ENCODE data around the gene SMIM20. TPM values are rescaled to one million over a fixed set of nuclear protein-coding genes. Genes with fewer than 3 reads are reported as not detected.

The SMIM20 gene
- total and polyA plus RNA-seq, 12 donors, result 22.9 to 80.5 (median 40.6) TPM

- Histone ChIP-seq H3K4me3 (no peak overlapping the region), H3K4me1 (replicated peaks in 1 of 2) (peaks cover 0 to 5% of the 10 kb centered on the region in 2 donors), H3K9me3 (replicated peaks in 1 of 3) (no peaks in the 10 kb centered on the region), H3K27ac (no peak overlapping the region), H3K36me3 (replicated peaks in 1 of 2) (no peaks in the 10 kb centered on the region), H3K27me3 (no peaks in the 10 kb centered on the region)
- WGBS, 4 donors, result 54 to 70% (median 60%) methylated on average over 7 of the region's 7 CpGs
- intact Hi-C loops (cut with DNase I), result no loop called here
- DNase-seq, result no peak
- TF ChIP-seq CTCF (IDR thresholded peaks at IDR 0.05) (no peak), POLR2A (IDR thresholded peaks at IDR 0.05) (no peak)
Observed at GRCh38 chr4:25879991-25880651, 33.9 kb upstream of the SMIM20 start.

- TF ChIP-seq CTCF (IDR thresholded peaks at IDR 0.05) (no peak), POLR2A (IDR thresholded peaks at IDR 0.05) (no peak)
- Histone ChIP-seq H3K27ac (no peak overlapping the region), H3K9me3 (replicated peaks in 1 of 3) (no peaks in the 10 kb centered on the region), H3K36me3 (replicated peaks in 1 of 2) (no peaks in the 10 kb centered on the region), H3K27me3 (no peaks in the 10 kb centered on the region), H3K4me1 (replicated peaks in 1 of 2) (peaks cover 0 to 5% of the 10 kb centered on the region in 2 donors), H3K4me3 (no peak overlapping the region)
- no peak for DNase-seq
- 58 to 67% (median 65%) methylated on average over 4 of the region's 4 CpGs for whole genome bisulfite sequencing, 4 donors
- intact Hi-C loops (cut with DNase I), result no loop called here
Observed at GRCh38 chr4:25881193-25881592, 32.8 kb upstream of the SMIM20 start.

GRCh38 chr4:25882226-25882625, 31.8 kb upstream of the SMIM20 start:
- Histone ChIP-seq H3K36me3 (replicated peaks in 1 of 2) (no peaks in the 10 kb centered on the region), H3K27me3 (no peaks in the 10 kb centered on the region), H3K4me1 (replicated peaks in 1 of 2) (peaks cover 0 to 5% of the 10 kb centered on the region in 2 donors), H3K27ac (no peak overlapping the region), H3K9me3 (replicated peaks in 1 of 3) (no peaks in the 10 kb centered on the region), H3K4me3 (no peak overlapping the region)
- TF ChIP-seq POLR2A (IDR thresholded peaks at IDR 0.05), result no peak
- 67 to 83% (median 71%) methylated on average over 4 of the region's 4 CpGs for whole genome bisulfite sequencing, 4 donors
- DNase-seq, result no peak
- intact Hi-C loops (cut with DNase I), result no loop called here

GRCh38 chr4:25883565-25883964, 30.5 kb upstream of the SMIM20 start:
- Histone ChIP-seq H3K4me3 (no peak overlapping the region), H3K36me3 (replicated peaks in 1 of 2) (no peaks in the 10 kb centered on the region), H3K9me3 (replicated peaks in 1 of 3) (no peaks in the 10 kb centered on the region), H3K27me3 (no peaks in the 10 kb centered on the region), H3K27ac (no peak overlapping the region), H3K4me1 (replicated peaks in 1 of 2) (peaks cover 0 to 5% of the 10 kb centered on the region in 2 donors)
- DNase-seq, result no peak
- intact Hi-C loops (cut with DNase I), result no loop called here
- TF ChIP-seq POLR2A (IDR thresholded peaks at IDR 0.05) (no peak), CTCF (IDR thresholded peaks at IDR 0.05) (no peak)
- WGBS, 4 donors, result 76 to 92% (median 82%) methylated on average over 2 of the region's 2 CpGs

Data from adrenal gland (tissue), 12 donors.